Measurements from ENCODE around the gene KIAA1671.

DNA sequence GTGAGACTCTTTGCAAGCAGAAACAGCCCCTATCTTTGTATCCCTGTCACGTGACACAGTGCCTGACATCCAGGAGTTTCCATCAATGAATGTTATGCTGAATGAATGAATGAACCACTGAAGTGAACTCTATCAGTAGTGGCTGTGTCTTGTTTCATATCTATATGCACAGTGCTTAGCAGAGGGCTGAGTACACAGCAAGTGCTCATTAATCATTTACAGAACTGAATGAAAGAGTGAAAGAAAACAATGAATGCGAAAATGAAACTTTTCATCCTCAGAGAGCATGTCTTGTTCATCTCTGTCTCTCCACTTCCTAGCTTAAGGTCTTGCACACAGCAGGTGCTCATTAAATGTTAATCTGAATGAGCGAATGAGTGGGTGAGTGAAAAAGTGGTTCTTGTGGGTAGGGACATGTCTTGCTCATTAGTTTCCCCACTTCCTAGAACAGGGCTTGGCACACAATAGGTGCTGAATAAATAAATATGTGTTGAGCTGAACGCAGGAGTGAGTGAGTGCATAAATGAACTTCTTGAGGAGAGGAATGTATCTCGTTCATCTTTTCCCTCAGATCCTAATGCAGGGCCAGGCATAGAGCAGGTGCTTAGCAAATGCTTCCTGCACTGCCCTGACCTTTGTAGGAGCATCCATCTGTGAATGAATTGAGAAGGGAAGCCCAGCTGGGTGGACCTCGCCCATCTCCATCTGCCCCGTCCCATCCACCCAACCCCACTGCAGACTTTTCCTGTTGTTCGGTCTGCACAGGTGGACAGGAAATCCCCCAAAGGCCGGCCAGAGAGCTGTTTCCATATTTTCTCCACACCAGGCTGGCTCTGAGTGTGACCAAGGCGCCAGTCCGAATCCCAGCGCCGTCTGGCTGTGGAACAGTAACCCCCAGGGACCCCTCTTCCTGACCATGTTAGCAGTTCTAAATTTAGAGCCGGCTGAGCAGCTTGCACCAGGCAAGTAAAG is 133.7 kb downstream of the KIAA1671 start:
- TF ChIP-seq, protein P1, sequence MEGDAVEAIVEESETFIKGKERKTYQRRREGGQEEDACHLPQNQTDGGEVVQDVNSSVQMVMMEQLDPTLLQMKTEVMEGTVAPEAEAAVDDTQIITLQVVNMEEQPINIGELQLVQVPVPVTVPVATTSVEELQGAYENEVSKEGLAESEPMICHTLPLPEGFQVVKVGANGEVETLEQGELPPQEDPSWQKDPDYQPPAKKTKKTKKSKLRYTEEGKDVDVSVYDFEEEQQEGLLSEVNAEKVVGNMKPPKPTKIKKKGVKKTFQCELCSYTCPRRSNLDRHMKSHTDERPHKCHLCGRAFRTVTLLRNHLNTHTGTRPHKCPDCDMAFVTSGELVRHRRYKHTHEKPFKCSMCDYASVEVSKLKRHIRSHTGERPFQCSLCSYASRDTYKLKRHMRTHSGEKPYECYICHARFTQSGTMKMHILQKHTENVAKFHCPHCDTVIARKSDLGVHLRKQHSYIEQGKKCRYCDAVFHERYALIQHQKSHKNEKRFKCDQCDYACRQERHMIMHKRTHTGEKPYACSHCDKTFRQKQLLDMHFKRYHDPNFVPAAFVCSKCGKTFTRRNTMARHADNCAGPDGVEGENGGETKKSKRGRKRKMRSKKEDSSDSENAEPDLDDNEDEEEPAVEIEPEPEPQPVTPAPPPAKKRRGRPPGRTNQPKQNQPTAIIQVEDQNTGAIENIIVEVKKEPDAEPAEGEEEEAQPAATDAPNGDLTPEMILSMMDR (IDR thresholded peaks at IDR 0.05): no peak
- TF ChIP-seq EP300 (IDR thresholded peaks at IDR 0.05): no peak
- no peak for TF ChIP-seq POLR2A (IDR thresholded peaks at IDR 0.05)
